DOHH2 (cell line): ENCODE results near the gene FHOD3.

Experiments
- H3F3A ChIP-seq: fragments of 200-600 bp; sonication (generic), shearing (Covaris generic); 2 replicates; pipeline ENCODE4 v1.6.0; 2016; ENCODE audit warnings: antibody characterized with exemption, mild to moderate bottlenecking; ENCODE audit not compliant: control insufficient read depth, insufficient read depth
- H3K27ac ChIP-seq: fragments of 200-600 bp; sonication (generic); 2 replicates; pipeline ENCODE4 v1.5.1; 2014; ENCODE audit warnings: low read depth, mild to moderate bottlenecking, low read length, moderate library complexity
- H3K27me3 ChIP-seq: fragments of 200-600 bp; sonication (generic); 2 replicates; pipeline ENCODE4 v1.6.1; 2014; ENCODE audit warnings: mild to moderate bottlenecking, low read length, mixed read lengths; ENCODE audit not compliant: control insufficient read depth
- H3K36me3 ChIP-seq: fragments of 200-600 bp; sonication (generic); 2 replicates; pipeline ENCODE4 v1.6.1; 2014; ENCODE audit warnings: mild to moderate bottlenecking, low read length, moderate library complexity, mixed read lengths; ENCODE audit not compliant: control insufficient read depth
- H3K4me1 ChIP-seq: fragments of 200-600 bp; sonication (generic); 2 replicates; pipeline ENCODE4 v1.6.1; 2014; ENCODE audit warnings: mild to moderate bottlenecking, low read length, mixed read lengths; ENCODE audit not compliant: control insufficient read depth
- H3K4me2 ChIP-seq: fragments of 200-600 bp; sonication (generic); 2 replicates; pipeline ENCODE4 v1.6.0; 2014; ENCODE audit warnings: mild to moderate bottlenecking, low read length, moderate library complexity
- H3K4me3 ChIP-seq: fragments of 200-600 bp; sonication (generic); 2 replicates; pipeline ENCODE4 v1.5.1; 2014; ENCODE audit warnings: mild to moderate bottlenecking, low read length, mixed read lengths
- H3K79me2 ChIP-seq: fragments of 200-600 bp; sonication (generic); 2 replicates; pipeline ENCODE4 v1.6.1; 2014; ENCODE audit warnings: mild to moderate bottlenecking, low read length, mixed read lengths; ENCODE audit not compliant: control insufficient read depth
- H3K9me2 ChIP-seq: fragments of 200-600 bp; sonication (generic); replicated peaks from 2 replicates; pipeline ENCODE4 v1.6.1; 2014; ENCODE audit warnings: mild to moderate bottlenecking, low read length, mixed read lengths; ENCODE audit not compliant: control insufficient read depth
- H3K9me3 ChIP-seq: fragments of 200-600 bp; sonication (generic); 2 replicates; pipeline ENCODE4 v1.6.1; 2014; ENCODE audit warnings: antibody characterized with exemption, low read length, mixed read lengths; ENCODE audit not compliant: control insufficient read depth, insufficient read depth
- H4K20me1 ChIP-seq: fragments of 200-600 bp; sonication (generic); 2 replicates; pipeline ENCODE4 v1.6.0; 2014; ENCODE audit warnings: low read depth, mild to moderate bottlenecking, antibody characterized with exemption, low read length, moderate library complexity; ENCODE audit not compliant: control insufficient read depth, insufficient read depth
- CTCF ChIP-seq: fragments of 200-600 bp; sonication (generic); IDR thresholded peaks from one replicate; pipeline ENCODE4 v1.5.1; 2014; ENCODE audit warnings: antibody characterized with exemption, mild to moderate bottlenecking, low read depth, low read length; ENCODE audit not compliant: poor library complexity, severe bottlenecking
- EZH2phosphoT487 ChIP-seq: fragments of 200-600 bp; sonication (generic); IDR thresholded peaks from 2 replicates; pipeline ENCODE4 v1.6.1; 2017; ENCODE audit warnings: borderline replicate concordance, mild to moderate bottlenecking, antibody characterized with exemption, low read length, moderate library complexity, mixed read lengths

The FHOD3 gene

GRCh38 chr18:36744261-36744876, 446.9 kb downstream of the FHOD3 start:
- Histone ChIP-seq H3K9me2 (no peaks in the 10 kb centered on the region), H3K4me3 (no peak overlapping the region), H3K36me3 (peaks cover 59% of the 10 kb centered on the region), H3K27ac (no peak overlapping the region), H3K9me3 (peaks cover 3% of the 10 kb centered on the region; the same call in 1 of the 2 replicates), H3K27me3 (no peaks in the 10 kb centered on the region), H3K79me2 (no peaks in the 10 kb centered on the region), H3F3A (peaks cover 4% of the 10 kb centered on the region; the same call in 1 of the 2 replicates), H3K4me1 (peaks cover 39% of the 10 kb centered on the region), H4K20me1 (no peaks in the 10 kb centered on the region), H3K4me2 (no peak overlapping the region)
- TF ChIP-seq CTCF = no peak
- no peak for TF ChIP-seq EZH2phosphoT487

DNA sequence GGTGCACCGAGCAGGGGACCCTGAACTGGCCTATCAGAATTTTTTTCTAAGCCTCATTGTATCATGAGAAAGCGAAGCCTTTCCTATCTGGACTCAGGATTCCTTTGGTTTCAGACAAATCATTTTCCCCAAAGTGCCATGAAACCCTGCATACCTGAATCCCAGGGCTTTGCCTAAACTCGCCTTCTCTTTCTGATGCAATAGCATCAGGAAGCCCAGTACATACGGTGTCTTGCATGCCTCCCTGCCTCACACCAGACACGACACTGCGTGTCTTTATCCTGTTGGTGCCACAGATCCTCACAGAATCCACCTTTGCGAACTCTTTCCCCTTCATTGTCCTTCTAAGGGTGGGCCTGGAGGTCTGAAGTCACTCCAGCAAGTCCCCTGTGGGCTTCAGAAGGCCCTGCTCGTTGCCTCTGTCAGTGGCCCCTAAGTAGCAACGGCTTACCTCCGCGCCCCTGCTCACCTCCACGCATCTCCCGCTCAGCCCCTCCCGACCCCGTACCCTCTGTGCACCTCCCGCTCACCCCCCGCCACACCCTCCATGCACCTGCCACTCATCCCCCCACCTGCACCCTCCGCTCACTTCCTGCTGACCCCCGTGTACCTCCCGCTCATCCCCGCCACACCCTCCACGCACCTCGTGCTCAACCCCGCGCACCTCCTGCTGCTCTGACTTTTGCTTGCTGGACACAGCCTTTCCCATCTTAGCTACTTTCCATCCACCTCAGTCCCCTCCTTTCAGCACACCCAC, 447.9 kb downstream of the FHOD3 start:
- H3K4me1 ChIP-seq = peaks cover 42% of the 10 kb centered on the region
- H3K27ac ChIP-seq = no peak overlapping the region
- TF ChIP-seq EZH2phosphoT487 = no peak
- no peak for TF ChIP-seq CTCF

DNA sequence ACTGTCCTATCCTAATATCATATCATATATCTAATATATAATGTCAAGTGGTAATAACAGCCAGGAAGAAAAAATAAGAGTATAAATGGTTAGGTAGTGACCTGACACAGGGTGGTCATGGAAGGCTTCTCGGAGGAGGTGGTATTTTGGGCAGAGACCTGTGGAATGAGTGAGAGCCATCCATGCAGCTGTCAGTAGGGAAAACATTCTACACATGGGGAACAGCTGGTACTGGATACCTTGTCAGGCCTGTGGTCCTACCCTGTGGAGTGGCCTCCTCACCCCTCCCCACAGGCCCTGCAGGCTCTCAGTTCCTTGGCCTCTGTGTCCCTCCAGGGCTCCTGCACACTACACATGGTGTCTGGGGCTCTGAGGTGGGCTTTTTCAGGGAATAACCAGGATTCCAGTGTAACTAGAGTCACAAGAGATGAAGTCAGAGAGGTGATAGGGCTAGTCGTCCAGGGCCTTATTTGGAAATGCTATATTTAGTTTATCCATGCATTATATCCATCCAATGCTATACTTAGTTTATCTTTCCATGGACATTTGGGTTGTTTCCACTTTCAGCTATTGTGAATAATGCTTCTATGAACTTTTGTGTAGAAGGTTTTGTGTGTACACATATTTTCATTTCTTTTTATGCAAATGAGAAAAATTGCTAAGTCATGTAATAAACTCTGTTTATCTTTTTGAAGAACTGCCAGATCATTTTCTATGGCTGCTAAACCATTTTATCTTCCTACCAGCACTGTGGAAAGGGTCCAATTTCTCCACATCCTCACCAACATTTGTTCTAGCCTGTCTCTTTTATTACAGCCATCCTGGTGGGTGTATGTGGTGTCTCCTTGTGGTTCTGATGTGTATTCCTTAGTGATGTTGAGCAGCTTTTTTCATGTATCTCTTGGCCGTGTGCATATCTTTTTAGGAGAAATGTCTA, 455.7 kb downstream of the FHOD3 start:
- Histone ChIP-seq H3K9me3 (peaks cover 5% of the 10 kb centered on the region; the same call in 1 of the 2 replicates), H4K20me1 (no peaks in the 10 kb centered on the region), H3F3A (no peaks in the 10 kb centered on the region), H3K27me3 (no peaks in the 10 kb centered on the region), H3K36me3 (peaks cover 22% of the 10 kb centered on the region), H3K79me2 (no peaks in the 10 kb centered on the region), H3K9me2 (no peaks in the 10 kb centered on the region), H3K4me2 (no peak overlapping the region), H3K4me1 (peaks cover 25% of the 10 kb centered on the region), H3K4me3 (no peak overlapping the region), H3K27ac (no peak overlapping the region)
- no peak for TF ChIP-seq EZH2phosphoT487
- TF ChIP-seq CTCF = no peak

More for the DNA sequence above, 447.9 kb downstream of the FHOD3 start:
- Histone ChIP-seq H3K9me2 (no peaks in the 10 kb centered on the region), H3K79me2 (no peaks in the 10 kb centered on the region), H3K4me3 (no peak overlapping the region), H4K20me1 (no peaks in the 10 kb centered on the region), H3K9me3 (peaks cover 5% of the 10 kb centered on the region; the same call in 1 of the 2 replicates), H3K36me3 (peaks cover 59% of the 10 kb centered on the region), H3K4me2 (no peak overlapping the region), H3K27me3 (no peaks in the 10 kb centered on the region), H3F3A (peaks cover 4% of the 10 kb centered on the region; the same call in 1 of the 2 replicates)
